Occipital lobe (tissue), 2 donors: ENCODE measurements around the gene RASSF4. TPM values are rescaled to one million over a fixed set of nuclear protein-coding genes. Genes with fewer than 3 reads are reported as not detected.

Source experiments
- DNase-seq: peaks from one replicate; lab custom pipeline; 2025; lab: John Stamatoyannopoulos, UW
- total RNA-seq: library from RNA; depleted of rRNA; stranded (reverse); fragments of >200 nt; gene quantifications from one replicate; pipeline ENCODE4 v1.2.3, GENCODE V29; 2014

The RASSF4 gene
- total RNA-seq, 1 donor from 2014 or later: 7.2 TPM

GRCh38 chr10:44927352-44927751, 32.2 kb upstream of the RASSF4 start:
- no peak for DNase-seq

GRCh38 chr10:44928462-44928861, 31.1 kb upstream of the RASSF4 start:
- no peak for DNase-seq

- DNase-seq: no peak
Observed at GRCh38 chr10:44929356-44930255, 30.0 kb upstream of the RASSF4 start.

- DNase-seq: no peak
Observed at GRCh38 chr10:44930904-44931620, 28.5 kb upstream of the RASSF4 start.

- no peak for DNase-seq
Observed at GRCh38 chr10:44931621-44932516, 27.7 kb upstream of the RASSF4 start.

GRCh38 chr10:44932517-44933450, 26.8 kb upstream of the RASSF4 start:
- peak; percentile 70 for DNase-seq

GRCh38 chr10:44933451-44934321, 25.9 kb upstream of the RASSF4 start:
- no peak for DNase-seq

GRCh38 chr10:44934416-44935200, 25.0 kb upstream of the RASSF4 start:
- no peak for DNase-seq

GRCh38 chr10:44935201-44935965, 24.2 kb upstream of the RASSF4 start:
- peak; percentile 49 for DNase-seq

GRCh38 chr10:44935966-44936295, 23.7 kb upstream of the RASSF4 start:
- DNase-seq: no peak

GRCh38 chr10:44936314-44936975, 23.2 kb upstream of the RASSF4 start:
- no peak for DNase-seq

GRCh38 chr10:44937196-44938005, 22.2 kb upstream of the RASSF4 start:
- no peak for DNase-seq

GRCh38 chr10:44938956-44939355, 20.6 kb upstream of the RASSF4 start:
- DNase-seq: no peak

GRCh38 chr10:44939691-44940401, 19.8 kb upstream of the RASSF4 start:
- no peak for DNase-seq

GRCh38 chr10:44944354-44944753, 15.2 kb upstream of the RASSF4 start:
- DNase-seq: no peak

GRCh38 chr10:44946205-44946604, 13.4 kb upstream of the RASSF4 start:
- DNase-seq: no peak
